ENCODE data around the gene BTBD7.

The BTBD7 gene

DNA sequence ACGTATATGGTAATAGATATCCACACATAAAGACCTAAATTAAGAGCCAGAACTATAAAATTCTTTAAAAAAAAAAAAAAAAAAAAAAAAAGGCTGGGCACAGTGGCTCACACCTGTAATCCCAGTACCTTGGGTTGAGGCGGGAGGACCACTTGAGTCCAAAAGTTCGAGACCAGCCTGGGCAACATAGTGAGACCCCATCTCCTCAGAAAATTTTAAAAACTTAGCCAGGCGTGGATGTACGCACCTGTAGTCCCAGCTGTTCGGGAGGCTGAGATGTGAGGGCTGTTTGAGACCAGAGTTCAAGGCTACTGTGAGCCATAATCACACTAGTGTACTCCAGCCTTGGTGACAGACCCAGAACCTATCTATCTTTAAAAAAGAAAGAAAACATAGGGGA is 4.3 kb downstream of the BTBD7 start:
- TF ChIP-seq, protein P1, sequence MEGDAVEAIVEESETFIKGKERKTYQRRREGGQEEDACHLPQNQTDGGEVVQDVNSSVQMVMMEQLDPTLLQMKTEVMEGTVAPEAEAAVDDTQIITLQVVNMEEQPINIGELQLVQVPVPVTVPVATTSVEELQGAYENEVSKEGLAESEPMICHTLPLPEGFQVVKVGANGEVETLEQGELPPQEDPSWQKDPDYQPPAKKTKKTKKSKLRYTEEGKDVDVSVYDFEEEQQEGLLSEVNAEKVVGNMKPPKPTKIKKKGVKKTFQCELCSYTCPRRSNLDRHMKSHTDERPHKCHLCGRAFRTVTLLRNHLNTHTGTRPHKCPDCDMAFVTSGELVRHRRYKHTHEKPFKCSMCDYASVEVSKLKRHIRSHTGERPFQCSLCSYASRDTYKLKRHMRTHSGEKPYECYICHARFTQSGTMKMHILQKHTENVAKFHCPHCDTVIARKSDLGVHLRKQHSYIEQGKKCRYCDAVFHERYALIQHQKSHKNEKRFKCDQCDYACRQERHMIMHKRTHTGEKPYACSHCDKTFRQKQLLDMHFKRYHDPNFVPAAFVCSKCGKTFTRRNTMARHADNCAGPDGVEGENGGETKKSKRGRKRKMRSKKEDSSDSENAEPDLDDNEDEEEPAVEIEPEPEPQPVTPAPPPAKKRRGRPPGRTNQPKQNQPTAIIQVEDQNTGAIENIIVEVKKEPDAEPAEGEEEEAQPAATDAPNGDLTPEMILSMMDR (IDR thresholded peaks at IDR 0.05), result no peak
- no peaks in the 10 kb centered on the region for H3K27me3 ChIP-seq
- H3K4me1 ChIP-seq, result peaks cover 0 to 21% (median 13%) of the 10 kb centered on the region in 4 donors
- DNase-seq, result no peak
- intact Hi-C loops (cut with DNase I; ENCODE audit: low total_unique reads), result no loop called here
- no peak overlapping the region for H3K4me3 ChIP-seq
- H3K36me3 ChIP-seq, result no peaks in the 10 kb centered on the region
- H3K9me3 ChIP-seq, result no peaks in the 10 kb centered on the region
- H3K27ac ChIP-seq, result no peak overlapping the region

DNA sequence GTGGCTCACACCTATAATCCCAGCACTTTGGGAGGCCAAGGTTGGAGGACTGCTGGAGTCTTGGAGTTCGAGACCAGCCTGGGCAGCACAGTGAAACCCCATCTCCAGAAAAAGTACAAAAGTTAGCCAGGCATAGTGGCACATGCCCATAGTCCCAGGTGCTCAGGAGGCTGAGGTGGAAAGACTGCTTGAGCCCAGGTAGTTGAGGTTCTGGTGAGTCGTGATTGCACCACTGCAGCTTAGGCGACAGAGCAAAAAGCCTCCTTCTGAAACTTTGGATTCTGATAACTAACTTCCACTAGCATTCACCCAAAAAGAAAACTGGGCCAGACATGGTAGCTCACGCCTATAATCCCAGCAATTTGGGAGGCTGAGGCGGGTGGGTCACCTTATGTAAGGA is 6.6 kb downstream of the BTBD7 start:
- Histone ChIP-seq H3K9me3 (no peaks in the 10 kb centered on the region), H3K36me3 (no peaks in the 10 kb centered on the region), H3K27ac (no peak overlapping the region), H3K4me1 (peaks cover 0 to 14% (median 8%) of the 10 kb centered on the region in 4 donors), H3K27me3 (no peaks in the 10 kb centered on the region), H3K4me3 (no peak overlapping the region)
- TF ChIP-seq, protein P1 (IDR thresholded peaks at IDR 0.05), result no peak
- intact Hi-C loops (cut with DNase I; ENCODE audit: low total_unique reads), result no loop called here
- DNase-seq, result no peak

DNA sequence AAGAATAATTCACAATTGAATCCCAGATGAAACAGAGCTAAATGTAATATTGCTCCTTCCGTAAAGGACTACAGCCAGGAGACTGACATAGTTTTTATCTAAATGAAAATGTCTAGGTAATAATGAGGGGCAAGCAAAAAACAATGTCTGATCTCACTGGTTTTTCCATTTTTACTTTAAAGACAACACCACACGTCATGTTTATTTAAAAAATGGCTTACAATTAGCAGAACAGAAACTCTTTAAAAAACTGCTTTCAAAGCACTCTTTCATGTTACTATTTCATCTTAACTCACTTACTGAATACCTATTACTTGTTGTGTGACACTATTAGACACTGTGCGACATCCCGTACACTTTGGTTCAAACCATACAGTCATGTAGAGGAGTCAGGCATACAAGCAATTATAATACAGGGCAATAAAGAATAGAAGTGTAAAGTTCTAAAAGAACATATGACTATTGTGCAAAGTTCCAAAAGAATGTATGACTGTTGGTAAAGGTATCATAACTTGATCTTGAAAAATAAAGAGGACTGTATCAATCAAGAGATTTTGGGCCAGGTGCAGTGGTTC is 9.1 kb downstream of the BTBD7 start:
- Histone ChIP-seq H3K4me3 (no peak overlapping the region), H3K4me1 (peaks cover 0 to 20% (median 3%) of the 10 kb centered on the region in 4 donors), H3K27ac (no peak overlapping the region), H3K9me3 (no peaks in the 10 kb centered on the region), H3K27me3 (no peaks in the 10 kb centered on the region), H3K36me3 (no peaks in the 10 kb centered on the region)
- intact Hi-C loops (cut with DNase I; ENCODE audit: low total_unique reads), result no loop called here
- TF ChIP-seq, protein P1 (IDR thresholded peaks at IDR 0.05), result no peak
- no peak for DNase-seq

DNA sequence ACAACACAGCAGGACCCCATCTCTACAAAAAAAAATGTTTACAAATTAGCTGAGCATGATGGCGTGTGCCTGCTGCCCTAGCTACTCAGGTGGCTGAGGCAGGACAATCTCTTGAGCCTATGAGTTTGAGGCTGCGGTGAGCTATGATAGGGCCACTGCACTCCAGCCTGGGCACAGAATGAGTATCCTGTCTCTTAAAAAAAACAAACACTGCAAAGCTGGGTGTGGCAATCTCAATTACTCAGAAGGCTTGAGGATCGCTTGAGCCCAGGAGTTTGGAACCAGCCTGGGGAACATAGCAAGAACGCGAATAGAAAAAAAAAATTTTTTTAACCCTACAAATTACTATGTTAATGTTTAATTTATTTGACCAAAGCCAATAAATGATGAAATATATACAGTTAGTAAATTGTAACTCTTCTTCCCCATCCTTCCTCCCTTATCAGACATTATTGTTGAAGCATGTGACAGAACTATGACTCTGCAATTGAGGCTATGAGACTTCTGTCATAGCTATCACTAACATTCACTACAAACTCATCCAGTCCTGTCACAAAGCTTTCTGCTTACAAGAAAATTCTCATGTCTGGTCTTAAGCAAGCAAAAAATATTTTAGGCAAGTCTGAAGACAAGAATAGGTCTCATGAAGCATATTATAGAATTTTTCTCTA is 9.8 kb downstream of the BTBD7 start:
- Histone ChIP-seq H3K4me3 (no peak overlapping the region), H3K9me3 (no peaks in the 10 kb centered on the region), H3K27me3 (no peaks in the 10 kb centered on the region), H3K27ac (no peak overlapping the region), H3K36me3 (no peaks in the 10 kb centered on the region), H3K4me1 (peaks cover 0 to 27% (median 5%) of the 10 kb centered on the region in 4 donors)
- intact Hi-C loops (cut with DNase I; ENCODE audit: low total_unique reads), result no loop called here
- no peak for DNase-seq
- TF ChIP-seq, protein P1 (IDR thresholded peaks at IDR 0.05), result no peak

DNA sequence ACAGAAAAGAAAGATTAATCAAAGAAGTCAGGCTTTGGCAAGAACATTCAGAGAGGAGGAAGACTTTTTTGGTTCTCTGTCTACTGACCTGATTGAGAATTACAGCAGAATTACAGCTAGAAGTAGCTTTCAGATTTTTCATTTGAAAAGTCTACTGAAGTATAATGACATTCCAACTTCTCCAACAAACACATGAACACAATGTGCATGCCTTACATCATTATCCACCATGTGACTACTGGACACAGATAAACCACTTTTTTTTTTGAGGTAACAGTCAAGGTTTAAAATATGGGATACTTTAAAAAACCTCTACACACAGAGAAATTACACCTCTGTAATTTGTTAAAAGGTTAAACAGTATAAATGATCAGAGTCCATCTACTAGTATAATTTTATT is 12.3 kb downstream of the BTBD7 start:
- Histone ChIP-seq H3K27ac (no peak overlapping the region), H3K36me3 (no peaks in the 10 kb centered on the region), H3K27me3 (no peaks in the 10 kb centered on the region), H3K4me3 (no peak overlapping the region), H3K9me3 (no peaks in the 10 kb centered on the region), H3K4me1 (peaks cover 0 to 44% (median 12%) of the 10 kb centered on the region in 4 donors)
- TF ChIP-seq, protein P1 (IDR thresholded peaks at IDR 0.05), result no peak
- intact Hi-C loops (cut with DNase I; ENCODE audit: low total_unique reads), result no loop called here
- no peak for DNase-seq

All from tibial artery (tissue), 4 donors.